Measurements from ENCODE around the gene CNTNAP4.

The CNTNAP4 gene

DNA sequence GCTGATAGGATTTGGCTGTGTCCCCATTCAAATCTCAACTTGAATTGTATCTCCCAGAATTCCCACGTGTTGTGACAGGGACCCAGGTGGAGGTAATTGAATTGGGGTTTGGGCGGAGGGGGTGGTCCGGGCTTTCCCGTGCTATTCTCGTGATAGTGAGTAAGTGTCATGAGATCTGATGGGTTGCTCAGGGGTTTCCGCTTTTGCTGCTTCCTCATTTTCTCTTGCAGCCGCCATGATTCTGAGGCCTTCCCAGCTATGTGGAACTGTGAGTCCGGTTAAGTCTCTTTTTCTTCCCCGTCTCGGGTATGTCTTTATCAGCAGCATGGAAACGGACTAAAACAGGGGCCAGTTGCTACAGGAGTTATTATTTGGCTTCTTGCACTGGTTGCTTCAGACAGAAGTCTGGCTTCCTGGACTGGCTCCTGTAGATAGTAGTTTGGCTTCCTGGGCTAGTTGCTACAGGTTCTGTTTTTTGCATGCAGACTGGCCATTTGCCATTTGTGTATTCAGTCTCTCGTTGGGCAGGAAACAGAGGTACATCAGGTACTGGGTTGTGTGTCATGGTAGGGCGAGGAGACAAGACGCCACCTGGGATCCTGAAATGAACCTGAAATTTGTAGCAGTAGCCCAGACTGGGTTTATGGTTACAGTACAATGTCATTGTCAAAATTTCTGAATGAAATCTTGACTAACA lies 32.6 kb downstream of the CNTNAP4 start:
- Mint-ChIP-seq H3K4me3 (no peak overlapping the region), H3K9me3 (no peaks in the 10 kb centered on the region), H3K4me1 (no peaks in the 10 kb centered on the region), H3K27ac (no peak overlapping the region), H3K36me3 (ENCODE audit: low read depth) (no peaks in the 10 kb centered on the region), H3K27me3 (ENCODE audit: low read depth) (peaks cover 4% of the 10 kb centered on the region)
- TF ChIP-seq, protein P1, sequence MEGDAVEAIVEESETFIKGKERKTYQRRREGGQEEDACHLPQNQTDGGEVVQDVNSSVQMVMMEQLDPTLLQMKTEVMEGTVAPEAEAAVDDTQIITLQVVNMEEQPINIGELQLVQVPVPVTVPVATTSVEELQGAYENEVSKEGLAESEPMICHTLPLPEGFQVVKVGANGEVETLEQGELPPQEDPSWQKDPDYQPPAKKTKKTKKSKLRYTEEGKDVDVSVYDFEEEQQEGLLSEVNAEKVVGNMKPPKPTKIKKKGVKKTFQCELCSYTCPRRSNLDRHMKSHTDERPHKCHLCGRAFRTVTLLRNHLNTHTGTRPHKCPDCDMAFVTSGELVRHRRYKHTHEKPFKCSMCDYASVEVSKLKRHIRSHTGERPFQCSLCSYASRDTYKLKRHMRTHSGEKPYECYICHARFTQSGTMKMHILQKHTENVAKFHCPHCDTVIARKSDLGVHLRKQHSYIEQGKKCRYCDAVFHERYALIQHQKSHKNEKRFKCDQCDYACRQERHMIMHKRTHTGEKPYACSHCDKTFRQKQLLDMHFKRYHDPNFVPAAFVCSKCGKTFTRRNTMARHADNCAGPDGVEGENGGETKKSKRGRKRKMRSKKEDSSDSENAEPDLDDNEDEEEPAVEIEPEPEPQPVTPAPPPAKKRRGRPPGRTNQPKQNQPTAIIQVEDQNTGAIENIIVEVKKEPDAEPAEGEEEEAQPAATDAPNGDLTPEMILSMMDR (IDR thresholded peaks at IDR 0.05; ENCODE audit: unreplicated experiment in 3 of 3): no peak

DNA sequence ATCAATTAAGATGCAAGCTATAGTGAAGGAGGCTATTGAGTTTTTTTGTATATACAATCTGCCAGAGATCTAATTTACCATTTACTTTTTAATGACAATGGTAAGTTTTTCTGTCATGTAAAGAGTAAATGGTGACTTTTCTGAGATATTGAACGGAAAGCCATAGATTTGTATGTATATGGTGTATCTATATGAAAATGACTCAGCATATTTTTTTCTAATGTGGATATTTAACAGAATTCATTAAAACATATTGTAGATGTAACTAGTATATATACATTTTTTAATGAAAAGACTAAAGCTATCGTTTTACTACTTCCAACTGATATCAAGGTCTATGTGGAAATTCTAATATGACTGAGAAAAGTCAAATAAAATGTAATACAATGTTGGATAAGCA lies 34.1 kb downstream of the CNTNAP4 start:
- TF ChIP-seq, protein P1 (IDR thresholded peaks at IDR 0.05; ENCODE audit: unreplicated experiment in 3 of 3): no peak
- Mint-ChIP-seq H3K4me1 (no peaks in the 10 kb centered on the region), H3K36me3 (ENCODE audit: low read depth) (no peaks in the 10 kb centered on the region), H3K27ac (no peak overlapping the region), H3K9me3 (no peaks in the 10 kb centered on the region), H3K4me3 (no peak overlapping the region), H3K27me3 (ENCODE audit: low read depth) (no peaks in the 10 kb centered on the region)

DNA sequence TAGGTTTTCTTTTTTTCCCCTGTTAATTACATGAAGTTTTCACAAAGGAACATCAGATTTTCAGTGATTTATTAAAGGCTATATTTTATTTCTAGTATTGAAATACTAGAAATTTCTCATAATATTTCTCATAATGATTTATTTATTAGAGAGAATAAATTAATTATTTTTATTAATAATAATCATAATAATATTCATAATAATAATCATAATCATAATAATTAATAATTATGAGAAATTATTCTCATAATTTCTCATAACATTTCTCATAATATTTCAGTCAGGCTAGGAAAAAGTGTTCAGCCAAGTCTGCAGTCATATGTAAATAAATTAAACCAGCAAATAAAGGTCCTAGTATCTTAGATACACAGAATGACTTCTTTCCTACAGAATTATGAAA lies 41.4 kb downstream of the CNTNAP4 start:
- TF ChIP-seq, protein P1 (IDR thresholded peaks at IDR 0.05; ENCODE audit: unreplicated experiment in 3 of 3): no peak
- no peaks in the 10 kb centered on the region for H3K27me3 Mint-ChIP-seq (ENCODE audit: low read depth)

DNA sequence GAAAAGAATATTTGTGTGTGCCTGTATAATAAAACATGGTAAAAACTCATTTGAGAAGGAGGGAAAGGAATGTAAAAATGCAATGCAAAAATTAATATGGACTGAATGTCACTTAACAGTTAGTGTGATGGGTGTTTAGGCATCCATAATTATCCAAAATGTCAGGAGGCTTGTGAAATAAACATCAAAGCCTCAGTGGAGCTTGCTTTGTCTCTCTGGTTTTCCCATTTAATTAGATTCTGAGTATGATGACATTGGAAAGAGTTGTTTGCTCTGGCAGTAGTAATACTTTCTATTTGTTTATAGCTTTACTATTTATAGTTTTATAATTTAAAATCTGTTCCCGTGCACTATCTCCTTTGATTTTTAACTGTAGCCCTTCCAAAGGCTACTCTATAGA lies 51.9 kb downstream of the CNTNAP4 start:
- Mint-ChIP-seq H3K9me3 (no peaks in the 10 kb centered on the region), H3K4me1 (no peaks in the 10 kb centered on the region), H3K27ac (no peak overlapping the region), H3K27me3 (ENCODE audit: low read depth) (no peaks in the 10 kb centered on the region), H3K4me3 (no peak overlapping the region), H3K36me3 (ENCODE audit: low read depth) (no peaks in the 10 kb centered on the region)
- TF ChIP-seq, protein P1 (IDR thresholded peaks at IDR 0.05; ENCODE audit: unreplicated experiment in 3 of 3): no peak

More for the DNA sequence above, 41.4 kb downstream of the CNTNAP4 start:
- H3K4me3 Mint-ChIP-seq: no peak overlapping the region
- no peaks in the 10 kb centered on the region for H3K36me3 Mint-ChIP-seq (ENCODE audit: low read depth)
- no peak overlapping the region for H3K27ac Mint-ChIP-seq
- H3K4me1 Mint-ChIP-seq: no peaks in the 10 kb centered on the region
- H3K9me3 Mint-ChIP-seq: no peaks in the 10 kb centered on the region

DNA sequence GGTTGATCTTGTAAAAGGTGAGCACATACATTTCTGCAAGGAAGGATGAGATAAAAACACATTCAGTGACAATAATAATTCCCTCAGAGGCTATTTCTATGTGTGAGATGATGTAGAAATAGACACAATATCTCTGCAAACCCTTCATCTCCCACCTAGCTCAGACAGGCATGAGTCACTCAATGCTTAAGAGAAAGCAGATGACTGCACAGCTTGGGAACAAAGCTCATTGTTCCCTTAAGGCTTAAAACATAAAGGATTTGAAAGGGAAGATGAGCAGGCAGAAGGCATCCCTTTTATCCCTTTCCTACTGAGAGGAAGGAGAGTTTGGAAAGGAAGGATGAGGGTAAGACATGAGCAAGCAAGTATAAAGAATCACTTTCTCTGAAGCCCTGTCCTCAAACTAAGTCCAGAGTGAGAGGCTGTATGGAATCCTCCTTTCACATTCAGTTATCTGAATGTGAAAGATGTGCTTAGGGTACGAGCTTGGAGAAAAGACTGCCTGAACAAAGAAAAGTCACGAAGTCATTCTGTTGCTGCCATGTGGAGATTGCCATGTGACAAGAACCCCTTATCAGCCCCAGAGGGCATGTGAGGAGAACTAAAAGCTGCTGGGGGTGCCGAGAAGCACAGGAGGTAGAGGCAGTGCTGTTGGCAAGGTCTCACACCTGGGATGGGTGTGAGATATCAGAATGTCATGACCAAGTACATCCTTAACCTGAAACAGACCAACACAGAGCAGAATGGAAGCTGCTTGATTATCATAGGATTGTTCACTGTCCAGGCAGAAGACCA lies 58.2 kb downstream of the CNTNAP4 start:
- TF ChIP-seq, protein P1 (IDR thresholded peaks at IDR 0.05; ENCODE audit: unreplicated experiment in 3 of 3): no peak
- peaks cover 14% of the 10 kb centered on the region for H3K9me3 Mint-ChIP-seq
- H3K36me3 Mint-ChIP-seq (ENCODE audit: low read depth): peaks cover 3% of the 10 kb centered on the region
- no peak overlapping the region for H3K4me3 Mint-ChIP-seq
- no peaks in the 10 kb centered on the region for H3K27me3 Mint-ChIP-seq (ENCODE audit: low read depth)
- no peak overlapping the region for H3K27ac Mint-ChIP-seq
- H3K4me1 Mint-ChIP-seq: no peaks in the 10 kb centered on the region

All from nephron (organoid).